SJSA1 (cell line): ENCODE measurements around the gene UBA6. TPM values are rescaled to one million over a fixed set of nuclear protein-coding genes. Genes with fewer than 3 reads are reported as not detected.

Source experiments
- DNase-seq, 2 experiments: peaks; one replicate each; pipeline ENCODE4 v3.0.0-alpha.2; 2015 to 2020; ENCODE audit warnings: low spot score in 2 of 2, low read depth in 1 of 2
- H3K27ac ChIP-seq: fragments of 250-450 bp; sonication (Bioruptor Pico); 2 replicates; pipeline ENCODE4 v1.5.1; 2020; ENCODE audit warnings: mild to moderate bottlenecking, moderate library complexity
- H3K27me3 ChIP-seq: fragments of 250-450 bp; sonication (Bioruptor Pico); replicated peaks from 2 replicates; pipeline ENCODE4 v1.5.1; 2020; ENCODE audit warnings: mild to moderate bottlenecking, moderate library complexity
- H3K36me3 ChIP-seq: fragments of 250-450 bp; sonication (Bioruptor Pico); 2 replicates; pipeline ENCODE4 v1.5.1; 2020; ENCODE audit warnings: mild to moderate bottlenecking
- H3K4me1 ChIP-seq: fragments of 250-450 bp; sonication (Bioruptor Pico); replicated peaks from 2 replicates; pipeline ENCODE4 v1.6.1; 2021; ENCODE audit warnings: mild to moderate bottlenecking
- H3K4me3 ChIP-seq: fragments of 250-450 bp; sonication (Bioruptor Pico); 2 replicates; pipeline ENCODE4 v1.5.1; 2020; ENCODE audit warnings: mild to moderate bottlenecking
- H3K9me3 ChIP-seq: fragments of 250-450 bp; sonication (Bioruptor Pico); replicated peaks from 2 replicates; pipeline ENCODE4 v1.5.1; 2020; ENCODE audit warnings: mild to moderate bottlenecking
- total RNA-seq: library from RNA; depleted of rRNA; stranded (reverse); fragments of >200 nt; shearing (Covaris generic); gene quantifications from 2 replicates; pipeline ENCODE4 v1.2.3, GENCODE V29; 2014

UBA6 gene
- total RNA-seq, 1 experiment from 2014 or later: 118 TPM

DNA sequence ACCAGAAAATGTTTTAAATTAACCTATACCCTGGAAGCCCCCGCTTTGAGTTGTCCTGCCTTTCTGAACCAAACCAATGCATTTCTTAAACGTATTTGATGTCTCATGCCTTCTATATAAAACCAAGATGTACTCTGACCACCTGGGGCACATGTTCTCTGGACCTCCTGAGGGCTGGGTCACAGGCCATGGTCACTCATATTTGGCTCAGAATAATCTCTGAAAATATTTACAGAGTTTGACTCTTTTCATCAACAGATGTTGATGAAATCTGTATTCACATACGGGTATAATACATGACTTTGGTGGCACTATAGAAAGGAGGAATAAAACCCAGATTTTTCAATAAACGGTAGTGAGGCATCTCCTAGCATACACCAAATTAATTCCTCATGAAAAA, 86.8 kb downstream of the UBA6 start:
- no peak for DNase-seq
- H3K4me1 ChIP-seq: no peaks in the 10 kb centered on the region
- H3K27me3 ChIP-seq: no peaks in the 10 kb centered on the region
- H3K4me3 ChIP-seq: no peak overlapping the region
- no peaks in the 10 kb centered on the region for H3K9me3 ChIP-seq
- H3K36me3 ChIP-seq: peaks cover 8% of the 10 kb centered on the region; the same call in 1 of the 2 replicates
- H3K27ac ChIP-seq: no peak overlapping the region

DNA sequence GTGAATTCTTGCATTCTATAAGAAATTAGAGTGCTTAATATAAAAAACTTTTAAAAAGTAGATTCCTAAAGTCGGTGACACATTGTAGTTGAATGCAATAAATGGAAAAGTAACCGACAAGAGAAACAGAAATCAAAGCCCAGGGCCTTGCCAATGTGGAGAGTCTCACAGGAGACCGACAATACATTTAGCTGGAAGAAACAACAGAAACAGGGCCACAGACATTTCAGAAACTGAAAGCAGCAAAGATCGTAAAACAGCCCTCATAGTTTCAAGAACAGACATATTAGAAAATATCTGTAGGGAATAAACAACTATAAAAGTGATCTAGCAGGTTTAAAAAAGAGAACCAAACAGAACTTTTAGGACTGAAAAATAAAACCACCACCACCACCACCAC, 92.9 kb downstream of the UBA6 start:
- Histone ChIP-seq H3K4me1 (no peaks in the 10 kb centered on the region), H3K4me3 (no peak overlapping the region), H3K27ac (no peak overlapping the region), H3K27me3 (no peaks in the 10 kb centered on the region), H3K36me3 (no peaks in the 10 kb centered on the region), H3K9me3 (no peaks in the 10 kb centered on the region; the same call in 1 of the 2 replicates)
- DNase-seq: no peak

DNA sequence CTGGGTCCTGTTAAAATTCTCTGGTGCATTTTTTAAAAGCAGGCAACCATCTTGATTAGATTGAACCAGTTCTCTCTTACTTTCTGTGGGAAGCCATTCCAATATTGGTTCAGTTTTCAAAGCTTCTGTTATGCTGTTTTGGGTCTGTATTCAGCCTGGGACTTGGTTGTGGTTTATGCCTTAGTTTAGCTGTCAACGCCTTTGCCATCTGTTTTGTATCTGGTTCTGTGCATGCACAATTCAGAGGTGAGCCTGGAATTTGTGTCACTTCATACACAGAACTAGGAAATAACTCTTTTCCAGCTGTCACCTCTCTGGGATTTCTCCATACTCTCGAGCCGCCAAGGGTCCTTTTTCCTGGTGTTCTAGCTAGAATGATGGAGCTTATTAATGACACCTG, 96.2 kb downstream of the UBA6 start:
- H3K27me3 ChIP-seq: no peaks in the 10 kb centered on the region; the same call in 1 of the 2 replicates
- no peaks in the 10 kb centered on the region; the same call in 1 of the 2 replicates for H3K9me3 ChIP-seq
- H3K4me1 ChIP-seq: no peaks in the 10 kb centered on the region
- DNase-seq: no peak
- no peaks in the 10 kb centered on the region for H3K36me3 ChIP-seq
- no peak overlapping the region for H3K27ac ChIP-seq
- no peak overlapping the region for H3K4me3 ChIP-seq

DNA sequence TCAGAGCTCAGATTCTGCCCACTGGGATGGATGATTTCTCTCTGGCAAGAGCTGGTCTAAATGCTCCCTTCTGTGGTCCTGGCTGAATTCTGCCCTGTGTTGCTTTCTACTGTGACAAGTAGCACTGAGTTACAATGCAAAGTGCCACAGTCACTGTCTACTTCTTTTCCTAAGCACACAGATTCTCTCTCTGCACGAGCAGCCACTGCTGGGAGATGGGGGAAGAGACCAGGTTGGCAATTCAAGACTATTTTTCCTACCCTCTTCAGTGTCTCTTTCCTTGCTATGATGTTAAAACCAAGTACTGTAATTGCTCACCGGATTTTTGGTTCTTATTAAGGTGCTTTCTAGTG, 97.0 kb downstream of the UBA6 start:
- no peak overlapping the region for H3K27ac ChIP-seq
- H3K4me3 ChIP-seq: no peak overlapping the region
- DNase-seq: no peak

DNA sequence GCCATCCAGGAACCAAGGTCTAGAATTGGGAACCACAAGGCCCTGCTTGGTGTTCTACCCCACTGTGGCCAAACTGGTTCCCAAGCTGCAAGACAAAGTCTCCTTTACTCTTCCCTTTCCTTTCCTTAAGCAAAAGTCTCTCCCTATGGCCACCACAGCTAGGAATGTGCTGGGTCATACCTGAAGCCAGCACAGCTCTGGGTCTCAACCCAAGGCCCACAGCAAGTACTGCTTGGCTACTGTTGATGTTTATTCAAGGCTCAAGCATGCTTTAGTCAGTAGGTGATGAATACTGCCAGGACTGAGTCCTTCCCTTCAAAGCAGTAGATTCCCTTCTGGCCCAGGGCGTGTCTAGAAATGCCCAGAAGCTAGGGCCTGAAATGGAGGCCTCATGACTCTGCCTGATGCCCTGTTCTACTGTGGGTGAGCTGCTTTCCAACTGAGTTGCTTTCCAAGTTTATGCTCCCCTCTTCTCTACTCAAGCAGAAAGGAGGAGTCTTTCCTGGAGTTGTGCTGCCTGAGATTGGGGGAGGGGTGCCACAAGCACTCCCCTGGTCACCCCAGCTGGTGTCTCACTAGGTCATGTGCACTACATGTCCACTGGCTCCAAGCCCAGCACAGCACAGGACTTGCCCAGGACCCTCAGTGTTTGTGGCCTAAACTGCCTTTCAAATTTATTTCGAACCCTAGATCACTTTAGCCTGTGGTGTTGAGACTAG, 97.5 kb downstream of the UBA6 start:
- DNase-seq: no peak
- Histone ChIP-seq H3K9me3 (no peaks in the 10 kb centered on the region; the same call in 1 of the 2 replicates), H3K27me3 (no peaks in the 10 kb centered on the region; the same call in 1 of the 2 replicates), H3K4me1 (no peaks in the 10 kb centered on the region), H3K27ac (no peak overlapping the region), H3K4me3 (no peak overlapping the region), H3K36me3 (no peaks in the 10 kb centered on the region)

More for the DNA sequence above, 97.0 kb downstream of the UBA6 start:
- H3K9me3 ChIP-seq: no peaks in the 10 kb centered on the region; the same call in 1 of the 2 replicates
- H3K4me1 ChIP-seq: no peaks in the 10 kb centered on the region
- no peaks in the 10 kb centered on the region; the same call in 1 of the 2 replicates for H3K27me3 ChIP-seq
- H3K36me3 ChIP-seq: no peaks in the 10 kb centered on the region

DNA sequence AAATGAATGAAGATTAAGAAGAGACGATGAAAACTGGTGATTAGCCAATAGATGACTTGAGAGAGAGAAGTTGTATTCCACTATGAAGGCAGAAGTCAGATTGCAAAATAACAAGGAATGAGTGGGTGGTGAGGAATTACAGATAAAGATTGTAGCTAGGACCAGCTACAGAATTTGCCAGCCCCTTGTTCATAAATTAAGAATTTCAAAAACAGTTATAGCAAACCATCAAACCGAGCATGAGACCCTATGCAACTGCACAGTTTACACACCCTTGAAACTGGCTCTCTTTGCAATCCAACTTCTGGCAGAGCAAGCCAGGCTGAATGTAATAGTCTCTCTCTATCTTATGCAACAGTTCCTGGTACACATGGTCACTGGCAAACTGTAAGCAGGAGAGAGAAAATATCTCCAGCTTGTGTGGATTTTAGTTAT, 107.2 kb downstream of the UBA6 start:
- no peaks in the 10 kb centered on the region for H3K36me3 ChIP-seq
- H3K9me3 ChIP-seq: no peaks in the 10 kb centered on the region
- H3K27me3 ChIP-seq: 0 out of 2 replicates have a peak, but pooled peaks cover 8% of the 10 kb centered on the region
- DNase-seq: no peak
- H3K4me3 ChIP-seq: no peak overlapping the region
- H3K4me1 ChIP-seq: no peaks in the 10 kb centered on the region
- H3K27ac ChIP-seq: no peak overlapping the region

DNA sequence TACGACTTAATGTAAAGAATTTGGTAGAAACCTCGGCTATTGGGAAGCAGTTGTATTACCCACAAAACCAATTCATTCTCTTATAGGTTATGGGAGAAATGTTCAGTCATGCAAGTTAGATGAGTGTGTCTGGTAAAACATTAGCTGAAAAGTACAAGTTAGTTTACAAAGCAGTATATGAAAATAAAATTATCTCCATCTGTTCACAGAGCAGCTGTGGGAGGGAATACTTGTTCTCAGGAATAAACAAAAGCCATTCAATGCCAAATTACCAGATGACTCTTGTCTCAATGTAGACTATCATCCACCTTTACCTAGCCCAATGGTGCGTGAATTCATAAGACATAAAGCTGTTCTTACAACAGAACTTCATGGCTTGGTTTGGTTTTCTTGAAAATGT, 113.8 kb downstream of the UBA6 start:
- H3K27ac ChIP-seq: no peak overlapping the region
- H3K36me3 ChIP-seq: no peaks in the 10 kb centered on the region
- no peaks in the 10 kb centered on the region for H3K4me1 ChIP-seq
- no peak for DNase-seq
- no peak overlapping the region for H3K4me3 ChIP-seq
- no peaks in the 10 kb centered on the region for H3K9me3 ChIP-seq
- no peaks in the 10 kb centered on the region for H3K27me3 ChIP-seq

DNA sequence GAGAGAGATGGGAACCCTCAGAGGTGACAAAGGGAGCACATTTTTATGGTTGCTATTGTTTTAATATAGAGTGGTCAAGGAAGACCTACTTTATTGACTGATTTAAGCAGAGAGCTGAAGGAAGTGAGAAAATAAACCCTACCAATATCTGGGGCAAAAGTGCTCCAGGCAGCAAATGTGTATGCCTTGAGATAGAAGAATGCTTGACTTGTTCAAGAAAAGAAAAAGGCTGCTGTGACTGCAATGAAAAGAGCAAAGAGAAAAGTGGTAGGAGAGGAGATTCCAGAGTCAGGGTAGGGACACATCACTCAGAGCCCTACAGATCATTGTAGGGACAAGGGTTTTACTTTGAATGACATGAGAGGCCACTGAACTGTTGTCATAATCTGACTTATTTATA, 116.5 kb downstream of the UBA6 start:
- no peak for DNase-seq
- H3K36me3 ChIP-seq: no peaks in the 10 kb centered on the region
- H3K27ac ChIP-seq: no peak overlapping the region
- H3K4me3 ChIP-seq: no peak overlapping the region
- no peaks in the 10 kb centered on the region for H3K9me3 ChIP-seq
- H3K4me1 ChIP-seq: no peaks in the 10 kb centered on the region
- H3K27me3 ChIP-seq: peaks cover 8% of the 10 kb centered on the region; the same call in 1 of the 2 replicates

DNA sequence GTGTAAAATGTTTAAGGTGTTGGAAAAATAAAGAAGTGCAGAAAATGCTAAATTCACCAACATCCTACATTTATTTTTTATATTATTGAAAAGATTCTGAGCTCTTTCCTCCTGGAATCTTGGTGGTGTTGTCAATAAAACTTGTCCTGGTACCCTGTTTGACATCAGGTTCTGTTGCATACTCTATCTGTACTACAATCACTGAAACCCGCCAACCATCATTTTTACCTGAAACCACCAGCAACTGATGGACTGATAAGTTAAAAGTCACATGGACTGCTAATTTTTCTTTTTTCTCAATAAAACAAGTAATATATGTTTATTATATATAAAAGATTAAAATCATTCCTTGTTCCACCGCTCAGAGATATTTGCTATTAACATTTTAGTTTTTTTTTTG, 119.0 kb downstream of the UBA6 start:
- DNase-seq: no peak
- peaks cover 8% of the 10 kb centered on the region; the same call in 1 of the 2 replicates for H3K27me3 ChIP-seq

DNA sequence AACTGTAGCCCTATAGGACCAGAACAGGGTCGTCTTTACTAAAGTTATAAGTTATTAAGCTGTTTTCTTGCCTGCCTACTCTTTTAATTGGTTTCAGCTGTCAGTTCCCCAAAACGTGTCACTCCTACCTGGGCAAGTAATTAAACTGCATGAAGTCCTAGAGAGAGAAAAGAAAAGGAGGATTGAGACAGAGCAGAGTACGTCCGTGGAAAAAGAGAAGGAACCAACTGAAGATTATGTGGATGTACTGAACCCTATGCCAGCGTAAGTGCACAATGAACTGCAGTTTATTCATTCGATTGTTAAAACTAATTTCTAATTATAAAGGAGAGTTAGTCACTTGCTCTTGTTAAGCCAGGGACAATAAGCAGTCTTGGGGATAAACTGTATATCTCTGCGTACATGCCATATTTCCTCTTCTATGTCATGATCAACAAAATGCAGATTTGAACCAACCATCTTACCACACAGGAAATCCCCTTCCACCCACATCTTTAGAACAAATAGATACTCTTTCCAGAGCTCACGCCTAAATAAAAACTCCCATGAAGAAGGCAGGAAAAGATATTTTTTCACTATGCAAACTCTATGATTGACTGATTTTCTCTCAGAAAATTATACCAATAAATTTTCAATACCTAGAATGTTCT, 119.6 kb downstream of the UBA6 start:
- Histone ChIP-seq H3K27ac (no peak overlapping the region), H3K36me3 (no peaks in the 10 kb centered on the region), H3K4me3 (no peak overlapping the region), H3K4me1 (no peaks in the 10 kb centered on the region), H3K9me3 (no peaks in the 10 kb centered on the region), H3K27me3 (peaks cover 8% of the 10 kb centered on the region; the same call in 1 of the 2 replicates)
- DNase-seq: no peak

More for the DNA sequence above, 119.0 kb downstream of the UBA6 start:
- H3K4me1 ChIP-seq: no peaks in the 10 kb centered on the region
- H3K4me3 ChIP-seq: no peak overlapping the region
- H3K9me3 ChIP-seq: no peaks in the 10 kb centered on the region
- H3K36me3 ChIP-seq: no peaks in the 10 kb centered on the region
- H3K27ac ChIP-seq: no peak overlapping the region

DNA sequence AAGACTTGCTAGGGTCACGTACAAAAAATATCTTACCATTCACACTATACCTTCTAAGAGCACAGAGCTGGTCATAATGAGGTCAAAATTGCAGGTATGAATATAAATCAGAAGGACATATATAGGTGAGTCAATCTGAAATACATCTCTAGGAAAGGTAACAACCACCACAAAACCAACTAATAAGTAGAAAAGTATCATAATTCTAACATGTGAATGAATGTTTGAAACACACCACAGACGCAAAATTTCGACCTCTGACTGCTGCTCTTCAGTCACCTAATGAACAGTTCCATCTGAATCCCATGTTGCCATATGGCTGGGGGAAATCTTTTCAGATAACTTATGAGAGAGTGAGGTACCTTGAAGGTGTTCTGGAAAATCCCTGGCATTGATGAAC, 120.4 kb downstream of the UBA6 start:
- H3K4me1 ChIP-seq: no peaks in the 10 kb centered on the region
- H3K27me3 ChIP-seq: peaks cover 8% of the 10 kb centered on the region; the same call in 1 of the 2 replicates
- no peak overlapping the region for H3K27ac ChIP-seq
- H3K4me3 ChIP-seq: no peak overlapping the region
- H3K9me3 ChIP-seq: no peaks in the 10 kb centered on the region
- H3K36me3 ChIP-seq: no peaks in the 10 kb centered on the region
- DNase-seq: no peak

DNA sequence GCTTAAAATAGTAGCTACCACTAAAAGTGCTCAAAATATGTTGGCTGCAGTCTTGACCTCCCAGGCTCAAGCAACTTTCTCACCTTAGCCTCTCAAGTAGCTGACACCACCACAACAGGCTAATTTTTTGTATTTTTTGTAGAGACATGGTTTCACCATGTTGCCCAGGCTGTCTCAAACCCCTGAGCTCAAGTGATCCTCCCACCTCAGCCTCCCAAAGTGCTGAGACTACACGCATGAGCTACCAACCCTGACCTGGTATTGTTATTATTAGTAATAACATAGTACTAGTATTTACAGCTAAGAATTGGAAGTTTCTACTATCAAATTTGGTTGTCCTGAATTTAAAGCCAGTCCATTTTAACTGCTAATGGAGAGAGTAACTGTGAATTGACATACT, 124.4 kb downstream of the UBA6 start:
- DNase-seq: no peak
- Histone ChIP-seq H3K4me1 (no peaks in the 10 kb centered on the region), H3K4me3 (no peak overlapping the region), H3K27me3 (peaks cover 19% of the 10 kb centered on the region), H3K36me3 (no peaks in the 10 kb centered on the region), H3K9me3 (no peaks in the 10 kb centered on the region), H3K27ac (no peak overlapping the region)

DNA sequence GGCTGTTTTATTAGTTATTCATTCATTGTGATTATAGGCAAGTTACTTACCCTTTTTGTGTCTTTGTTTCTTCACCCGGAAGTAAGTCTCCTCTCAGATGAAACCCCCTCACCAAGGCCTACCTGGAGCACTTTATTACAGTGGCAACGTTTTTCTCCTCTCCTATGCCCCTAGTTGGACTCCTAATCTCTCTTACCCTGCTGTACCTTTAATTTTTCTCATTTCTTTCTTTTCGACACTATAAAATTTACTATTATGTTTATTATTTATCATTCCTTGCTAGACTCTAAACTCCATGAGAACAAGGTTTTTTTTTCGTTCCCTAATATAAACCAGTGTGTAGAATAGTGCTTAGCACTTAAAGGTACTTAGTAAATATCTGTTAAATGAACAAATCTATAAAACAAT, 124.9 kb downstream of the UBA6 start:
- Histone ChIP-seq H3K4me1 (no peaks in the 10 kb centered on the region), H3K27ac (no peak overlapping the region), H3K36me3 (no peaks in the 10 kb centered on the region), H3K27me3 (peaks cover 15% of the 10 kb centered on the region), H3K4me3 (no peak overlapping the region), H3K9me3 (no peaks in the 10 kb centered on the region)
- no peak for DNase-seq

DNA sequence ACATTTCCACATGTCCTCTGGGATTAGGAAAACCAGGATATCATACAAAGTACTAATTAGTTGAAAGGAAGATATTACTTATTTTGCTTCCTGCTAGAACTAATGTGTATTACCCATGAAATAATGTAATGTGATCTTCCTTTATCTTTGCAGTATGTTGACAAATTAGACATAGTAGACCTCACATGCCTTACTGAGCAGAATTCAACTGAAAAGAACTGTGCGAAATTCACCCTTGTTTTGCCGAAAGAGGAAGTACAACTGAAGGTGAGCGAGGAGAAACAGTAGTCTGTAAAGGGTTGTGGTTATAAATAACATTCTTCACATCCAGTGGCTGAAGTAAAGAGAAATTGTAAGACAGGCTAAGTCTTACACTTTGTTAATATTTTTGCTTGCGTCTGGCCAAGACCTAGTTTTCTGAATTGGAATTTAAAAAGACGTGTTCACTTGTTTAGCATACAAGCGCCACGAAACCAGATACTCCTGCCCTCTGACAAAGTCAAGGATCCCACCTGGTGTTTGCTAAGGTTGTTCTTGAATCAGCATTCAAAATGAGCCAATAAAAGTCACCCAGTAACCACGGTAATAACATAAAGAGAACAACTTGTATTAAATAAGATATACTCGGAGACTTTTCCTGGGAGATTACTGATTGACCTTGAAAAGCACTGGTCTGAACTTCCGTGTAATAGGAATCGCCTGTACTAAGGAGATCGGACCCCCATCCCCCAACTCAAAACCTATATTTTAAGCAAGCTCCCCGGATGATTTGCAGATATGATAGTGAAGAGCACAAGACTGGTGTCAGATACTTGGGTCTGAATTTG, 125.5 kb downstream of the UBA6 start:
- no peak for DNase-seq
- H3K27ac ChIP-seq: no peak overlapping the region
- H3K4me1 ChIP-seq: no peaks in the 10 kb centered on the region
- peaks cover 15% of the 10 kb centered on the region for H3K27me3 ChIP-seq
- H3K36me3 ChIP-seq: no peaks in the 10 kb centered on the region
- H3K4me3 ChIP-seq: no peak overlapping the region
- no peaks in the 10 kb centered on the region for H3K9me3 ChIP-seq
